KG1 (cell line): ENCODE results near the gene SIPA1L3.

Source experiments
- DNase-seq: peaks from one replicate; lab custom pipeline; 2025; lab: John Stamatoyannopoulos, UW

SIPA1L3 gene

GRCh38 chr19:37997911-37998344 lies 90.9 kb downstream of the SIPA1L3 start:
- no peak for DNase-seq

- no peak for DNase-seq
Measured at GRCh38 chr19:37998801-37999308, 91.8 kb downstream of the SIPA1L3 start.

GRCh38 chr19:37999309-38000213 lies 92.6 kb downstream of the SIPA1L3 start:
- DNase-seq = no peak

- DNase-seq = no peak
Measured at GRCh38 chr19:38001158-38001781, 94.3 kb downstream of the SIPA1L3 start.

- no peak for DNase-seq
Measured at GRCh38 chr19:38003438-38004185, 96.6 kb downstream of the SIPA1L3 start.

- no peak for DNase-seq
Measured at GRCh38 chr19:38004186-38004520, 97.1 kb downstream of the SIPA1L3 start.

- DNase-seq = no peak
Measured at GRCh38 chr19:38004521-38005223, 97.7 kb downstream of the SIPA1L3 start.

- DNase-seq = no peak
Measured at GRCh38 chr19:38005224-38005614, 98.2 kb downstream of the SIPA1L3 start.

- no peak for DNase-seq
Measured at GRCh38 chr19:38006361-38007045, 99.5 kb downstream of the SIPA1L3 start.

GRCh38 chr19:38009650-38010242 lies 102.7 kb downstream of the SIPA1L3 start:
- no peak for DNase-seq

GRCh38 chr19:38011426-38011825 lies 104.4 kb downstream of the SIPA1L3 start:
- DNase-seq = no peak

- no peak for DNase-seq
Measured at GRCh38 chr19:38012290-38012689, 105.3 kb downstream of the SIPA1L3 start.

- no peak for DNase-seq
Measured at GRCh38 chr19:38012944-38013343, 105.9 kb downstream of the SIPA1L3 start.

- DNase-seq = no peak
Measured at GRCh38 chr19:38013913-38014580, 107.0 kb downstream of the SIPA1L3 start.

GRCh38 chr19:38015216-38015615 lies 108.2 kb downstream of the SIPA1L3 start:
- no peak for DNase-seq

GRCh38 chr19:38015761-38016160 lies 108.8 kb downstream of the SIPA1L3 start:
- DNase-seq = no peak

- no peak for DNase-seq
Measured at GRCh38 chr19:38017401-38018151, 110.6 kb downstream of the SIPA1L3 start.

GRCh38 chr19:38018694-38019395 lies 111.8 kb downstream of the SIPA1L3 start:
- no peak for DNase-seq

GRCh38 chr19:38019396-38019724 lies 112.4 kb downstream of the SIPA1L3 start:
- DNase-seq = no peak
